KOPT-K1 (cell line): ENCODE results near the gene UPF1.

Source experiments
- H3K27ac ChIP-seq: fragments of 200-600 bp; sonication (generic); 2 replicates; pipeline ENCODE4 v1.5.1; 2016; ENCODE audit warnings: antibody characterized with exemption, mild to moderate bottlenecking, low read depth, low read length; ENCODE audit not compliant: poor library complexity, severe bottlenecking
- H3K36me3 ChIP-seq: fragments of 200-600 bp; sonication (generic); 2 replicates; pipeline ENCODE4 v1.5.1; 2017; ENCODE audit warnings: antibody characterized with exemption, mild to moderate bottlenecking, low read length, moderate library complexity; ENCODE audit not compliant: insufficient read depth
- H3K9me3 ChIP-seq: fragments of 200-600 bp; sonication (generic); 2 replicates; pipeline ENCODE4 v1.5.1; 2017; ENCODE audit warnings: antibody characterized with exemption, low read length, mild to moderate bottlenecking; ENCODE audit not compliant: insufficient read depth, poor library complexity, severe bottlenecking

The UPF1 gene

DNA sequence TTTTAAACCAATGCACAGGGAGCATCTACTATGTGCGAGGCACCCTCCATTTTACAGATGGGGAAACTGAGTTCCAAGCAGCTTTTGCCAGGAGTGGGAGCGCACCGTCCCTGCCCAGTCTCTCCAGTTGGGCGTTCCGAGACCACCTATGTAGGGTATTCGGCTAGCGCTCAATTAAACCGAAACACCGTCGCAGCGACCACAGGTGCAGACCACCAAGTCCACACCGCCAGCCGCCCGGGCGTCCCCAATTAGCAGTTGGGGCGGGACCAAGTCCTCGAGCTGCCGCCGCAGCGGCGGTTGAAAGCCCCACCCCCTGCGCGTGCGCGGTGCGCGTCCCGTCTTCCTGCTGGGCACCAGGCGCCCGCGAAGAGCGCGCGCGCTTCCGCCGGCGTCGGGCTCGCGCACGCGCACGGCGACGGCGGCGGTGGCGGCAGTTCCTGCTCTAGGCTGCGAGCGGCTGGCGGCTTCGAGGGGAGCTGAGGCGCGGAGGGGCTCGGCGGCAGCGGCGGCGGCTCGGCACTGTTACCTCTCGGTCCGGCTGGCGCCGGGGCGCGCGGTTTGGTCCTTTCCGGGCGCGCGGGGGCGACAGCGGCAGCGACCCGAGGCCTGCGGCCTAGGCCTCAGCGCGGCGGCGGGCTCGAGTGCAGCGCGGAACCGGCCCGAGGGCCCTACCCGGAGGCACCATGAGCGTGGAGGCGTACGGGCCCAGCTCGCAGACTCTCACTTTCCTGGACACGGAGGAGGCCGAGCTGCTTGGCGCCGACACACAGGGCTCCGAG lies at the start of gene UPF1:
TSS of gene UPF1 (plus strand) at position 436 of the 782 bp plus-strand sequence. CDS start at position 687, 251 bp downstream.
- Histone ChIP-seq H3K36me3 (peaks cover 37% of the 10 kb centered on the region), H3K9me3 (peaks cover 7% of the 10 kb centered on the region), H3K27ac (peak within 1 kb of the TSS; percentile 86)

DNA sequence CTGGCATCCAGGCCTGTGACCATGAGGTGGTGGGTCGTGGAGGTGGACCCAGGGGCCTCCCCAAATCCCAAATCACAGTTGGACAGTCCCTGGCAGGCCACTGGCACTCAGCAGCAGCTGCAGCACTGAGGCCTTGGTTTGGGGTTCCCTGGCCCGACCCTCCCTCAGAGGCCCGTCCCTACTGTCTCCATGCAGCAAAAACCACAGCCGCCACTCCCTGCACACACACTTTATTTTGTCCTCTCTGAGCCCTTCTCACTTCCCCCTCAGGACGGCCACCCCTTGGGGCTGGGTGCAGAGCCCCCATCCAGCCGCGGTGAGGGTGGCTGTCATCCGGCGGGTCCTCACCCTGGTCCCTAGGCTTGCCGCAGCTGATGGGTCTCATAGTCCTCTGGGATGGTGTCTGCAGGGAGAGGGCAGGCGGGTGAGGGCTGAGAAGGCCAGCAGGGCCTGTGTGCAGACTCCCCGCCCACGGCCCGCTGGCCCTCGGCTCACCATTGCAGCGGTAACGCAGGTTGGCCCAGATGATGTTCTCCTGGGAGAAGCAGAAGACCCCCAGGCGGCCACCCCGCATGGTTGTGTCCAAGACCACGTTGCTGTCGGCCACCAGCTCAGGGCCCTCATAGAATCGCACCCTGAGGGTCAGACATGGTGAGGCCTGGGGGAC lies 49.1 kb upstream of the UPF1 start:
- H3K36me3 ChIP-seq, result no peaks in the 10 kb centered on the region
- no peak overlapping the region for H3K27ac ChIP-seq
- H3K9me3 ChIP-seq, result no peaks in the 10 kb centered on the region

DNA sequence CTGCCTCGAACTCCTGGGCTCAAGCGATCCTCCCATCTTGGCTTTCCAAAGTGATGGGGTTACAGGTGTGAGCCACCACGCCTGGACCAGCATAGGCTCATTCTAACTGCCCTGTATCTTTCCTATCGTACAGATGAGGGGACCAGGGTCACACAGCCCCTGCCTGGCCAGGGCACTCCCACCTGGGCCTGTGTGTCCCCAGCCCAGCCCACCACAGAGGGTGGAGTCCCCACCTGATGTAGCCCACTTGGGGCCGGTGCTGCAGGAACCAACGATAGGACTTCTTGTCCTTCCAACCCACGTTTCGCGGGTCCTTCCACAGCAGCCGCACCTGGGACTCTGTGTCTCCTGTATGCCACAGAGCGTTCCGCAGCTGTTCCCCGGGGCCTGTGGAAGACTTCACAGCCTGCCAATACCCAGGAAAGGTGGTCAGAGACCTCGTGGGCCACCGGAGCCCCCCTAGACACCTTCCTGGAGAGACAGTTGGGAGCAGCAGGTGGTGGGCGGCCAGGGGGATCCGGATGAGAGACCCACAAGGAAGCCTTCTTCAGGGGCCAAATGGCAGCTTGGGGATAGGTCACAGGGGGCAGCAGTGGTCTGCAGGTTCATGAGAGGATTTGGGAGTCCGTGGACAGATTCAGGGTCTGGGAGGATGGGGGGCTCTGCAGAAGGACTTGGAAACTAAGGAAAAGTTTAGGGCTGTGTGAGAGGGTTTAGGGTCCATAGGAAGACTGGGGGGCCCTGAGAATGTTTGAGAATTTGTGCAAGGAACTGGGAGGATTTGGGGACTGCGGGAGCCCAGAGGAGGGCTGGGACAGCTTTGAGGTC lies 47.6 kb upstream of the UPF1 start:
- Histone ChIP-seq H3K9me3 (peaks cover 6% of the 10 kb centered on the region), H3K36me3 (no peaks in the 10 kb centered on the region), H3K27ac (no peak overlapping the region)

DNA sequence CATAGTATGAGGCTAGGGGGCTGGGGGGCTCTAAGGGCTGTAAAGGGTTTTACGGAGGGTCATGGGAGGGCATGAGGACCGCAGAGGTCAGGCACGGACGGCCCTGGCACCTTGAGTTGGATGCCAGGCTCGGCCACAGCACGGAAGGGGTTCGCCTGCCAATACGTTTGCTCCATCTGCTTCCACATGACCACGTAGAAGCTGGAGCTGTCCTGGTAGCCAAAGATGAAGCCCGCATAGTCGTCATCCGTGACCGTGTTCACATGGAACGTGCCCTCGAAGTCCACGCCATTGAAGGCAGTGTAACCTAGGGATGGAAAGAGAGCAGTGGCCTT lies 47.0 kb upstream of the UPF1 start:
- peaks cover 7% of the 10 kb centered on the region for H3K9me3 ChIP-seq
- no peak overlapping the region for H3K27ac ChIP-seq
- no peaks in the 10 kb centered on the region for H3K36me3 ChIP-seq

DNA sequence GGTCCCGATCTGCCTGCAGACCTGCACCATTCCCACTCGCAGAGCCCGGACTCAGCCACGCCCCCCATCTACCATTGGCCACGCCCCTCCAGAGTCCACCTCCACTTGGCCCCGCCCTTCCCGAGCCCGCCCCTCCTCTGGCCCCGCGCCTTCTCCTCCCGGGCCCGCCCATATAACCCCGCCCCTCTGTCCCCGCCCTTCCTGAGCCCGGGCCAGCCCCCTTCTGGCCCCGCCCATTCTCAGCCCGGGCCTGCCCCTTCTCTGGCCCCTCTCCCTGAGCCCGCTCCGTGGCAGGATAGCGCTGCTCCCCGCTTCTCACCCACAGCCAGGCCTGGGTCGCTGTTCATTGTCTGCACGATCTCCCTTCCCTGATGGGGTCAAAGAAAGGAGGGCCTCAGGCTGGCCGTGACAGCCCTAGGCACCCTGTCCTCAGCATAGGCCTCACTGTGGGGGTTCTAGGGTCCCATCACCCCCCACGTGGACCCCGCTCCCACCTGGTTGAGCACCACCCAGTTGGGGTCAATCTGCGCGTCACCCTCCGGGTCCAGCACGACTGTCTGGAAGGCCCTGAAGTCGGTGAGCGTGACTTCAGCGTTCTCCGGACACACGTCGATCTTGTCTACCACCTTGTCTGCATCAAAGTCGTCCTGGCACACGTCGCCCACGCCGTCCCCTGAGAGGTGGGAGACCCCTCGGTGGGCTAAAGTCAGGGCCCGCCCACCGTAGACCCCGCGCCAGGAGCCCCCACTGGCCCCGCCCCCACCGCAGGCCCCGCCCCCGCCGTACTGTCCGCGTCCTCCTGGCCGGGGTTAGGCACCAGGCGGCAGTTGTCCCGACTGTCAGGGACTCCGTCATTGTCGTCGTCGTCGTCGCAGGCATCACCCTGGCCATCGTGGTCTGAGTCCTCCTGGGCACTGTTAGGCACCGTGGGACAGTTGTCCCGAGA lies 46.3 kb upstream of the UPF1 start:
- Histone ChIP-seq H3K36me3 (no peaks in the 10 kb centered on the region), H3K27ac (no peak overlapping the region)

DNA sequence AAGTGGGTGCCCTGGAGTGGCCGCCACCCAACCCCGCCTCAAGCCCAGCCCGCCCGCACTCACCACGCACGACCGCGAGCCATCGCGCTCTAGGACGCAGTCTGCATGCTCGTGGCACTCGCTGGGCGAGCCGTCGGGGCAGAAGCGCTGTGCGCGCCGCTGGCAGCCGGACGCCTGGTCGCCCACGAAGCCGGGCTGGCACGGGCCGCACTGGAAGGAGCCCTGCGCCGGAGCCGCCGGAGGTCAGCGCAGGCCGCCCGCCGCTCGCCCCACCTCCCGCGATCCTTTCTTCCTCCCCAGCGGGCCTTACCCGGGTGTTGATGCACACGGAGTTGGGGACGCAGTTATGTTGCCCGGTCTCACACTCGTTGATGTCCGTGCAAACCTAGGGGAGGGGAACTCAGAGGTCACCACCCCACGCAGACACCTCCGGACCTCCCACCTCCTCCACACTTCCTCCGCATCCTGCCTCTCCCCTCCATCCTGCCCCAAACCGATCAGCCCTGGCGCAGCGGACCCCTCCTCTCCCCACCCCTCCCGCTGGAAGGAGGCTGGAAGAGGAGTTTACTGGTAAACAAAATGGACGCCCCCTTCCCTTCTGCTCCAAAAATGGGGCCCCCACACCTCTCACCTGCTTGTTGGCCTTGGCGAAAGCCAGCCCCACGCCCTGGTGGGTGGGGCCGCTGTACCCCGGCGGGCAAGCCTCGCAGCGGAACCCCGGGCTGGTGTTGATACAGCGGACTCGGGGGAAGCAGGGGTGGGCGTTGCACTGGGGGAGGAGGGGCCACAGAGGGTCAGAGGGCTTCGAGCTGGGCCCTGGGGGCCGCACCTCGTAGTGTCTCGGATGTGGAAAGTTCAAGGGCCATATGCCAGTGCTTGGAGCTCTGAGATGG lies 43.0 kb upstream of the UPF1 start:
- no peak overlapping the region for H3K27ac ChIP-seq
- H3K9me3 ChIP-seq, result peaks cover 12% of the 10 kb centered on the region
- no peaks in the 10 kb centered on the region for H3K36me3 ChIP-seq

More for the DNA sequence above, 46.3 kb upstream of the UPF1 start:
- peaks cover 8% of the 10 kb centered on the region for H3K9me3 ChIP-seq

DNA sequence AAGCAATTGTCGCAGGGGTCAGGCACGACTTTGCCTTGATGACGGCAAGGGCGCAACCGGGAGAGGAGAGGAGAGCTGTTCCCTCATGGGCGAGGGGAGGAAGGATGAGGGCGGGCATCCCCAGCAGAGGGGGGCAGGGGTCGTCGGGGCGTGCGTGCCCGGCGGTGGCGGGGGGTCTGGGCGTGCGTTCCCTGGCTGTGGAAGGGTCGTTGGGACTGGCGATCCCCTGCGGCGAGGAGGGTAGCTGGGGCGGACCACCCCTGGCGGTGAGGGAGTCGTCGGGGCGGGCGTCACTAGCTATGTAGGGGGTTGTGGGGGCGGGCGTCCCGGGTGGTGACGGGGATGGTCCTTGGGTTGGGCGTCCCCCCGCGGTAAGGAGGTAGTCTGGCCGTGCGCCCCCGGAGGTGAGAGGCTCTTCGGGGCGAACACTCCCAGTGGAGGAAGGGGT lies 42.3 kb upstream of the UPF1 start:
- Histone ChIP-seq H3K9me3 (peaks cover 12% of the 10 kb centered on the region), H3K27ac (no peak overlapping the region), H3K36me3 (no peaks in the 10 kb centered on the region)

DNA sequence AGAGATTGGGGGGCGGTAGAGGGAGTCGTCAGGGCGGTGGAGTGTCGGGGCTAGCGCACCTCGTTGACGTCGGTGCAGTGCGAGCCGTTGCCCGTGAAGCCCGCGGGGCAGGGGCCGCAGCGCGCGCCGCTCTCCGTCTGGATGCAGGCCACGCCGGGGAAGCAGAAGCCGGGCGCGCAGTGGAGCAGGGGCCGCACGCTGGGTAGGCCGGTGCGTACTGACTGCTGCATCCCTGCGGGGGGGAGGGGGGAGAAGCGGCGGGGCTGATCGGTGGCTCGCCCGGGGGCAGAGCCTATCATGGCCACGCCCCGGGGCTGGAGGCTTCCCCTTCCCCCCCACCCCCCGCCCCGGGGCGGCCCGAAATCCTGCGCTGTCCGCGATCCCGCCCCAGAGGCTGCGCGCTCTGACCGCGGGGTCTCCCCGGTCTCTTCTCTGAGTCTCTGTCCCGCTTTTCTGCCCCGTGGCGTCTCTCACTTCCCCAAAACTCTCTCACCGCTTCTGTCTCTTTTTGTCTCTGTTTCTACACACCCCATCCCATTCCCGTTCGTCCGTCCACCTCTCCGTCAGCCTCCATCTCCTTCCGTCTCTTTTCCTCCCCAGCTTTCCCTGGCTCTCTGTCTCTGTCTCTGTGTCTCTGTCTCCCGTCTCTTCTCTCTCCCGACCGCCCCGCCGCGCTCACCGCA lies 41.7 kb upstream of the UPF1 start:
- H3K27ac ChIP-seq, result no peak overlapping the region
- H3K9me3 ChIP-seq, result peaks cover 12% of the 10 kb centered on the region
- no peaks in the 10 kb centered on the region for H3K36me3 ChIP-seq

DNA sequence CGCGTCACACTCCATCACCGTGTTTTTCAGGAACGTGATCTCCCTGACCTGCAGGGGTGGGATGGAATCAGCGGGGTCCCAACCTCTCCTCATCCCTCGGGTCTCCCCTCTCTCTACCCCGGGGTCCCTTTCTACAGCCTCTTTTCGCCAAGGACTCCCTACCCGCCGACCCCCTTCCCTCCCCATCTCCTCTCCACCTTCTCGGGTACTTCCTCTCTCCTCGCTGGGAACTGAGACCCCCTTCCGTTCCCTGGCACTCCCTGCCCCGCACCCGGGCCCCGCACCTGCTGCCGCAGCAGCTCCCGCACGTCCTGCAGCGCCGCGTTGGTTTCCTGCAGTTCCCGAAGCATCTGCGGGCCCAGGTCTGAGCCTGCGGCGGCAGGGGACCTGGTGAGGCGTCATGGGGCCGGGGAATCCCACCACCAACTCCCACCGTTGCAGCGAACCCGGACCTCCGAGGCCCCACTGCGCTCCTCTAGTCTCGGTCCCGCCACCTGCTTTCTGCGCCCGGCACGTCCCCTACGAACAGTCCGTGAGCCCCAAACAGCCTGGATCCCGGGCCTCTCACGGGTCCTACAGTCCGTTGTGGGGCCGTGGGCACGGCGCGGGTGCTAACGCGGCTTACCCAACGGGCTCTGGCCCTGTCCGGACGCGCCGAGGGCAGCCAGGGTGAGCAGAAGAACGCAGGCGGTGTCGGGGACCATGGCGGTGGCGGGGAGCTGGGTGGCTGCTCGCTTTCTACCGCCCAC lies 41.0 kb upstream of the UPF1 start, which contains the start of gene COMP:
TSS of gene COMP (minus strand) at position 740 of the 749 bp plus-strand sequence. CDS start at position 704, 36 bp downstream.
- Histone ChIP-seq H3K27ac (no peak within 1 kb of the TSS), H3K36me3 (no peaks in the 10 kb centered on the region), H3K9me3 (peaks cover 12% of the 10 kb centered on the region)

DNA sequence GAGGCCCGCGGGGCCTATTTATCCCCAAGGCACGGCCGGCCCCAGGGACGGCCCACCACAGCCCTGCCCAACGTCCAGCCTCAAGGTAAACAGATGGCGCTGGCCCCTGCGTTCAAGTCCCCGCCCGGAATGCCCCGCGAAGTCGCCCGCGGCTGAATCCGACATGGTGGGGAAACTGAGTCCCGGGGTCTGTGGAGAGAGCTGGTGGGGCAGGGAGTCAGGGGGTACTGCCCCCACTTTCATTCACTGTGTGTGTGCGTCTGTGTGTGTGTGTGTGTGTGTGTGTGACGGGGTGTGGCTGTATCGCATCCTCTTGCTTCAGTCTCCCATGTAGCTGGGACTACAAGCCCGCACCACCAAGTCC lies 40.5 kb upstream of the UPF1 start:
- Histone ChIP-seq H3K27ac (no peak overlapping the region), H3K36me3 (no peaks in the 10 kb centered on the region), H3K9me3 (peaks cover 12% of the 10 kb centered on the region)

DNA sequence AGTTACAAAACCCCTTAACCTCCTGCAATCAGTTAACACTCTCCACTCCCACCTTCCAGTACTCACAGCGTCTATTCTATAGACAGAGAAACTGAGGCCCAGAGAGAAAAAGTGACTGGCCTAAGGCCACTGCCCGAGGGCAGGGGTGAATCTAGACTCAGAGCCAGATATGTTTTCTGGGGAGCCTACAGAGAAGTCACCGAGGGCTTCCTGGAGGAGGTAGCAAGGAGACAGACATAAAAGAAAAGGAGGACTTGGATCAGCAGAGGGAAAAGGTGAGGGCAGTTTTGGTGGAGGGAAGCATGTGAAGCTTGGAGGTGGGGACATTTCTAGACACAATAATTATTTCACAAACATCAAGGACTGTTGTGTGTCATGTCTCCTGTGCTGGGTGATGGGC lies 39.1 kb upstream of the UPF1 start:
- no peaks in the 10 kb centered on the region for H3K36me3 ChIP-seq
- H3K9me3 ChIP-seq, result peaks cover 12% of the 10 kb centered on the region
- no peak overlapping the region for H3K27ac ChIP-seq

DNA sequence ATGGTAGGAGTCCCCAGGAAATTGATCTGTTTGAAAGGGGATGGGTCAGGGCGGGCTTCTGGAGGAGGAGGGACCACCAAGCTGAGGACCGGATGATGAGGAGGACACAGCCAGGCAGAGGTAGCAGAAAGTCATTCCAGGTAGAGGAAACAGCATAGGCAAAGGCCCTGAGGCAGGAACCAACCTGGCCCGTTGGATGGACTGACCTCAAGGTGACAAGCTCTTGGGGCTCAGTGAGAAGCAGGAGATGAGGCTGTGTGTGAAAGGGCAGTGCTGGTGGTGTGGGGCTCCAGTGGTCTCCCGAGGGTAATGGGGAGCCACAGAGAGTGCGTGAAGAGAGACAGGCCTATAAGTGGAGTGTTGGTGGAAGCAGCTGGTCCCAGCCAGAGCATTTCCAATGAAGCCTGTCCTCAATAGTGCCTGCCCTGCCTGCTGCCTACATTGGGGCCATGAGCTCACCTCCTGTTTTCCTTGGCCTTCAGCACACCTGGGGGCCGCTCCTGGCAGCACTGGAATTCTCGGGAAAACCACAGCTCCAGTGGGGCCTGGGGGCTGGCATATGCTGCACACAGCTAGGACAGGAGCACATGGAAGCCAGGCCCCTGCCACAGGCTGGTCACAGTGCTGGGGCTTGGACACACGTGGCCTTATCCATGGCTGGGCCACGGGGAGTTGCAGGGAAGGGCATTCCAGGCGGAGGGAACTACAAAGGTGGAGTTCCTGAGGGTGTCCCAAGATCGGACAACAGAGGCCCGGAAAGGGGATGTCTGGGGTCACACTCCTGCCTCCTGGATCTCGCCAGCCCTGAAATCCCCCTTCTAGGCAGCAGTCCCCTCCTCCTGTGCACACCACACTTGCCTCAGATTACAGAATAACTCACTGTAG lies 38.4 kb upstream of the UPF1 start:
- Histone ChIP-seq H3K9me3 (peaks cover 12% of the 10 kb centered on the region), H3K36me3 (no peaks in the 10 kb centered on the region), H3K27ac (no peak overlapping the region)
